Inferior parietal cortex (tissue), 1 donor: ENCODE measurements around the gene IFI6.
"Not testable (repeated sequence)": the region's sequence is repeated elsewhere in the genome, so short reads cannot be mapped to it uniquely, and the experiment has no call there.

Experiments used
- DNase-seq: peaks from one replicate; pipeline ENCODE4 v3.0.0-alpha.2; 2016; ENCODE audit errors: extremely low spot score

IFI6 gene

GRCh38 chr1:27628712-27629111 lies 43.3 kb downstream of the IFI6 start:
- no peak for DNase-seq

DNA sequence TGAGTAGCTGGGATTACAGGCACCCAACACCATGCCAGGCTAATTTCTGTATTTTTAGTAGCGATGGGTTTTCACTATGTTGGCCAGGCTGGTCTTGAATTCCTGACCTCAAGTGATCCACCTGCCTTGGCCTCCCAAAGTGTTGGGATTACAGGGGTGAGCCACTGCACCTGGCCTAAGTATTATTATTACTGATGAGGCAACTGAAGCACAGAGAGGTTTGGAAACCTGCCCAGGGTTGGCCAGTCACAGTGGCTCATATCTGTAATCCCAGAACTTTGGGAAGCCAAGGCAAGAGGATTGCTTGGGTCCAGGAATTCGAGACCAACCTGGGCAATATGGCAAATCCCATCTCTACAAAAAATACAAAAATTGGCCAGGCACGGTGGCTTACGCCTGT lies 44.3 kb downstream of the IFI6 start:
- not testable (repeated sequence) for DNase-seq

- DNase-seq, result no peak
Observed at GRCh38 chr1:27627061-27627460, 44.9 kb downstream of the IFI6 start.

GRCh38 chr1:27626031-27626935 lies 45.7 kb downstream of the IFI6 start:
- no peak for DNase-seq

DNA sequence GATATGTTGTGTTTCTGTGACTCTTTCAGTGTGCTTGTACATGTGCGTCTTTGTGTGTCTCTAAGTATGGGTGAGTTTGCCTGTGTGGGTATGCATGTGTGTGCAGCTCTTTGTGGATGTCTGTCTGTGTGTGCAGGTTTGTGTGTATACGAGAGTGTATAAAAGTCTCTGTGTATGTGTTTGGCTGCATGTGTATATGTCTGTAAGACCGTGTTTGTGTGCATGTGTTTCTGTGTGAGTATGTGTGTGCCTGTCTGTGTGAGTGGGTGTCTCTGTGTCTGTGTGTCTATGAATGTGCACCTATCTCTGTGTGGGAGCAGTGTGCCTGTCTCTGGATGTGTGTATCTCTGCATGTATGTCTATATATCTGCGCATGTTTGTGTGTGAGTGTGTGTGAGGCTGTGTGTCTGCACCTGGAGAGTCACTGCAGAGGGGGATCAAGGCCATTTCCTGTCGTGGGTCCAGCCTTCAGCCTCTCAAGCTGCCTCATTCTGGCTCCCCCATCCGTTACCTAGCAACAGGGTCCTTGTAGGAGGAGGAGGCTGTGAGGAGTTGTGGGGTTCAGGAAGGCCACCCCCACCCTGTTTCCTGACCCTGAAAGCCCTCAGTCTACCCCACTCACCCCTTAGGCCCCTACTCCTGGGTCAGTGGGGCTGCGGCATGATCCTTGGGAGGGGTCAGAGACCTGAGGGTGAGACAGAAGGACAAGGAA lies 47.4 kb downstream of the IFI6 start:
- no peak for DNase-seq

DNA sequence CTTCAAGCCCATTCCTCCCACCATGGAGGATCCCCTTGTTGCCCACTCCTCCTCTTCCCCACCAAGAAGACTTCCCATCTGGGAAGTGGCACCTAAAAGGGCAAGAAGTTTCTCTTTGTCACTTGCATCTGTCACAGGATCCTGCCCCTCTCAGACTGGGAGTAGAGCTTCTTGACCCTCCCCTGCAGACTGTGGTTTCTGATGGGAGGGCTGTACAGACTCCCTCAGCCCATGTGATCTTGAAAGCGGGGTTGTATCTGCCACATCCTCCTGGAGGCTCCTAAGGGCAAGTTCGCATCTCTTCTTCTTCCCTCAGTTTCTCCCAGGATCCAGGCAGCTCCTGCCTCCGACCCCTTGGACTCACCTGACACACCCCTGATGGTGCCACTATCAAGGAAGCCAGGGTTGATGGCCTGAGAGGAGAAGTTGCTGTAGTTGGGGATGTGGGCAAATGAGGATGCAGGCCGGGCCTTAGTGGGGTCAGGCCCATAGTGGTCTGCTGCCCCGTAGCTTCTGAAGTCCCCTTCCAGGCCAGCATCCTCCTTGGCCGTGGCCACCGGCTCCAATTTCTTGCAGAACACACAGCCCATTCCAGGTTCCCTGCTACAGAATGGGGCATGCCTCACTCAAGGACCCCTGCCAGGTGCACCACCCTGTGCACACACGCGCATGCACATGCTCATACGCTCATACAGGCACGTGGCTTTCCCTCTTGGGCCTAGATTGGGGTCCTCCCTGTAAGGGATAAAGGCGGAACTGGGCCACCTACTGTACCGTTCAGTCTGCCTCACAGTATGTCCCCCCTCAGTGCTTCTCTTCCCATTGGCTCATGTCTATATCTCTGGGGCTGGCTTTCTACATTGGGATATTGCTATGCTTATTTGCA lies 48.4 kb downstream of the IFI6 start:
- DNase-seq, result no peak

DNA sequence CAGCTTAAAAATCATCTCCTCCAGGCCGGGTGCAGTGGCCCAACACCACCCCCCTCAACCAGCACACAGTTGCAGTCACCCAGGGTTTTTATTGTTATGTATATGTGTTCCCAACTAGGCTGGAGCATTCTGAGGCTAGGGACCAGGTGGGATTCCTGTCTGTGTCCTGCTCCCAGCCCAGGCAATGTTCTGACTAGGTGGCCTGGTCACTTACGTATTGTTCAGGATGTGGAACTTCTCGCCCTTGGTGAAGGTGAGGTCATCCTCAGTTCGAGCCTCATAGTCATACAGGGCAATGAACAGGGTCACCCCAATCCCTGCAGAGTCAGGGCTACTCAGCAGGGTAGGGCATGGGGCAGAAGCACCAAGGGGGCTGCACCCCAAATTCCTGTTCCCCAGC lies 49.2 kb downstream of the IFI6 start:
- DNase-seq, result no peak

DNA sequence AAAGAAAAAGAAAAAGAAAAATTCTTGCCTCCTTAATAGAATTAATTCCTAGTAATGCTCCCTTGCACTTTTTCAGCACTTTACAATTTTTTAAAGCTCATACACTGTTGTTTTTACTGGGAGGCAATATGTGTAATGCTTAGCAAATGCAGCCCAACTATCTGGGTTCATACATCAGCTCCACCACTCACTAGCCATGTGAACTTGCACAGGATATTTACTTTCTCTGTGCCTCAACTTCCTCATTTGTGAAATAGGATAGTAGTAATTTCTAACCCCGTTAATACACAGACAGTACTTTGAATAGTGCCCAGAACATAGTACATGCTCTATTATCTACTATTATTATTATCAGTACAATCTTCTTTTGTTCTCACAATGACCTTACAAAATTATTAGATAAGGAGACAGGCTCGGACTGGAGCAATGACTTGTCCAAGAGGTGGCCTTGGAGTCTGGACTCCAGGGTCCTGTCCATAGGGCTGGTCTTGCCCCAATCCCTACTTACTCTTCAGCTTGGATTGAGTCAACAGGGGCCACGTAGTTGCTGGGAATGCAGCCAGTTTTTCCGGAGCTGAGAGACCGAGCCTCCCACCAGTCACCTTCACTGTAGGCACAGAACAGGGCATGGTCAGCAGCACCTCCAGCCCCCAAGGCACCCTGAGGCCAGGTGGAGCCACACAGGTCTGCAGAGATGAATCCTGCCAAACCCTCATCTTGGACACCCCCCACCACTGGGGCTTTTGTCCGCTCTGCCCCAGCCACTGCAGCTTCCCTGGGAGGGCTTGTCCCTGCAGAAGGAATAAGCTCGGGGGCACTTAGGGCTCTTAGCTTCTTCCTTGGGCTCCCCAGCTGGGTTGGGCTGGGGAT lies 50.7 kb downstream of the IFI6 start:
- DNase-seq, result no peak

DNA sequence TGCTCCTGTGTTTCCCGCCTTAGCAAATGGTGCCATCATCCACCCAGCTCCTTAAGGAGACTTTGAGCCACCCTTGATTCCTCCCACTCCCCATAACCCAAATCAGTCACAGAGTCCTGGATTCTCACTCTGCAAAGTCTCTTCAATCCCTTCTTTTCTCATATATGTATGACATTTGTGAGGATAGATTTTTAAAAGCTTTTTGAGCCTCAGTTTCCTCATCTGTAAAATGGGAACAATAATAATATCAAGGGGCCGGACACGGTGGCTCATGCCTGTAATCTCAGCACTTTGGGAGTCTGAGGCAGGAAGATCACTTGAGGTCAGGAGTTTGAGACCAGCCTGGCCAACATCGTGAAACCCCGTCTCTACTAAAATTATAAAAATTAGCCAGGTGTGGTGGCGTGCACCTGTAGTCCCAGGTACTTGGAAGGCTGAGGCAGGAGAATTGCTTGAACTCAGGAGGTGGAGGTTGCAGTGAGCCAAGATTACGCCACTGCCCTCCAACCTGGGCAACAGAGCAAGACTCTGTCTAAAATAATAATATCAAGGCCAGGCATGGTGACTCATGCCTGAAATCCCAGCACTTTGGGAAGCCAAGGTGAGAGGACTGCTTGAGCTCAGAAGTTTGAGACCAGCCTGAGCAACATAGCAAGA lies 52.1 kb downstream of the IFI6 start:
- not testable (repeated sequence) for DNase-seq

DNA sequence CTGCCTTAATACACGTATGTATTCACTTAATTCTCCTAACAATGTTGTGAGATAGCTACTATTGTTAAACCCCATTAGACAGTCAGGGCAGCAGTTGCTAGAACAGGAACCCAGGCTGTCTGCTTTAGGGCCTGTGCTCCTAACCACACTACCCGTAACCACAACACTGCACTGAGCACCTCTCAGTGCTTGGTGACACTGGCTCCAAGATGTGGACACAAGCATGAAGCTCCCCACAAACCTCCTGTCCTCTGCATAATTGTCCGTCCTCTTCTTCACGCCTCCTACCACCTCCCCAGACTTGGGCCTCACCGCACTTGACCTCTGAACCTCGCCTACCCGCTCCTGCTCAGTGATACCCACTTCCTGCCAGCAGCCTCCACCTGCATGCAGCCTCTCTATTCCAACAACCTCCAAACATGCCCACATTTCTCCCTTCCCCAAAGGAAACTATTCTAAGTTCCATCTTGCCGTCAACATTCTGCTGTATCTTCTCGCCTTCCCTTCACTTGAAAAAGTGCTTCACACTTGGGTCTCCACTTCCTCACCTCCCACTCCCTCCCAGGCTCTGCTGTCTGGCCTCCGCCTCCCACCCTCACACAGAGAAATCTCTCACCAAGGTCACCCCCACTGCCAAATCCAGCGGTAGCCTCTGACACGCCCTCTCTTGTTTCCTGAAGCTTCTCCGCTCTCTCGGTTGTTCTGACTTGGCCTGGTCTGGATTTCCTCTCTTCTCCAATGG lies 53.5 kb downstream of the IFI6 start:
- no peak for DNase-seq

- no peak for DNase-seq
Observed at GRCh38 chr1:27617420-27617819, 54.6 kb downstream of the IFI6 start.

- no peak for DNase-seq
Observed at GRCh38 chr1:27616441-27616840, 55.6 kb downstream of the IFI6 start.
